CD4-positive, alpha-beta T cell (primary cell): ENCODE data around the gene TEX22. TPM values are rescaled to one million over a fixed set of nuclear protein-coding genes. Genes with fewer than 3 reads are reported as not detected.

Source experiments
- ATAC-seq: fragments of 200-7000 bp; cut with Tn5 transposase; one replicate; pipeline ENCODE4 v1.10.0; 2022; ENCODE audit warnings: mild to moderate bottlenecking; ENCODE audit not compliant: poor library complexity
- CTCF ChIA-PET: fragments of 350-600 bp; sonication (Branson Sonifier 250); formaldehyde crosslinking; loops from one replicate; lab custom pipeline; 2021; ENCODE audit warnings: antibody characterized with exemption, inconsistent platforms; lab: Charles Lee
- POLR2A ChIA-PET: fragments of 350-600 bp; sonication (Branson Sonifier 250); formaldehyde crosslinking; loops from one replicate; lab custom pipeline; 2021; ENCODE audit warnings: antibody characterized with exemption, inconsistent platforms; lab: Charles Lee
- DNase-seq, 14 experiments: peaks; one replicate each; pipeline ENCODE4 v3.0.0-alpha.2; 2013 to 2020; ENCODE audit warnings: mixed read lengths in 2 of 14
- H3K27ac ChIP-seq, 2 donors: one replicate each; pipeline versions ENCODE4 v1.5.1 to v1.7.0; 2013; ENCODE audit warnings: low read length in 2 of 2, low read depth in 1 of 2, mild to moderate bottlenecking in 1 of 2
- H3K27me3 ChIP-seq, 2 experiments: 1 replicate in 1 of 2; 2 replicates in 1 of 2; pipeline versions ENCODE4 v1.6.1 to v1.7.0; 2013; ENCODE audit warnings: low read length in 2 of 2, control low read depth in 1 of 2, mild to moderate bottlenecking in 1 of 2, moderate library complexity in 1 of 2; ENCODE audit not compliant: insufficient read depth in 2 of 2, control insufficient read depth in 1 of 2
- H3K36me3 ChIP-seq: one replicate; pipeline ENCODE4 v1.6.1; 2013; ENCODE audit warnings: low read length, control low read depth; ENCODE audit not compliant: insufficient read depth
- H3K4me1 ChIP-seq: one replicate; pipeline ENCODE4 v1.6.1; 2013; ENCODE audit warnings: low read length, control low read depth; ENCODE audit not compliant: insufficient read depth
- H3K4me3 ChIP-seq: one replicate; pipeline ENCODE4 v1.5.1; 2013; ENCODE audit warnings: mild to moderate bottlenecking, low read length, moderate library complexity
- H3K9me3 ChIP-seq, 2 experiments: 1 replicate in 1 of 2; 2 replicates in 1 of 2; pipeline versions ENCODE4 v1.6.1 to v1.7.0; 2013; ENCODE audit warnings: low read length in 2 of 2, mild to moderate bottlenecking in 2 of 2, control low read depth in 1 of 2, moderate library complexity in 1 of 2; ENCODE audit not compliant: control insufficient read depth in 1 of 2, insufficient read depth in 1 of 2
- H3K27ac Mint-ChIP-seq: one replicate; pipeline ENCODE4 v1.8.0; 2020; ENCODE audit warnings: mixed read lengths
- H3K27me3 Mint-ChIP-seq: one replicate; pipeline ENCODE4 v1.8.0; 2021; ENCODE audit warnings: mixed read lengths
- H3K36me3 Mint-ChIP-seq: one replicate; pipeline ENCODE4 v1.8.0; 2021; ENCODE audit warnings: low read depth, mixed read lengths
- H3K4me1 Mint-ChIP-seq: one replicate; pipeline ENCODE4 v1.8.0; 2021; ENCODE audit warnings: low read depth, mixed read lengths
- H3K4me3 Mint-ChIP-seq: one replicate; pipeline ENCODE4 v1.8.0; 2020; ENCODE audit warnings: mild to moderate bottlenecking, mixed read lengths
- H3K9me3 Mint-ChIP-seq: one replicate; pipeline ENCODE4 v1.8.0; 2020; ENCODE audit warnings: mixed read lengths
- CTCF ChIP-seq: fragments of 200-600 bp; IDR thresholded peaks from one replicate; pipeline ENCODE4 v1.8.0; 2022; ENCODE audit warnings: antibody characterized with exemption, mild to moderate bottlenecking
- intact Hi-C, 2 experiments: fragments of 100-400 bp; cut with DNase I in 1 of 2; cut with micrococcal nuclease in 1 of 2; formaldehyde crosslinking; loops; one replicate each; pipeline versions ENCODE4 v1.15.1 to v1.9.0; 2023 to 2025; cut with DNase I, micrococcal nuclease
- total RNA-seq, 174 experiments: library from RNA in 2 of 174; stranded (reverse) in 2 of 174; gene quantifications; one replicate each; pipeline ENCODE4 v1.2.3 and lab custom pipeline; 2021 to 2026

Gene TEX22
- total RNA-seq, 2 experiments from 2014 or later, result 1.3 to 2.8 TPM

- Mint-ChIP-seq H3K27ac (no peak overlapping the region), H3K36me3 (peaks cover 5% of the 10 kb centered on the region), H3K4me3 (peak overlapping the region; percentile 79), H3K27me3 (peaks cover 9% of the 10 kb centered on the region), H3K4me1 (peaks cover 39% of the 10 kb centered on the region), H3K9me3 (no peaks in the 10 kb centered on the region)
- no peaks in the 10 kb centered on the region for H3K36me3 ChIP-seq
- no peaks in the 10 kb centered on the region for H3K9me3 ChIP-seq
- peaks cover 8 to 16% of the 10 kb centered on the region in 2 experiments for H3K27me3 ChIP-seq
- no peak for ATAC-seq
- intact Hi-C loops, result no loop called here
- no peak for TF ChIP-seq CTCF
- H3K4me3 ChIP-seq, result no peak overlapping the region
- peaks cover 44% of the 10 kb centered on the region for H3K4me1 ChIP-seq
- H3K27ac ChIP-seq, result no peak overlapping the region
- no peak for DNase-seq
- ChIA-PET CTCF (interaction anchor here (1.1 to 1.6 kb wide), 4 partner anchors 31 to 72 kb away, joined by 3 to 4 read pairs (median 4); no protein-coding TSS in a partner anchor), POLR2A (interaction anchor here (1.3 kb wide), 1 partner anchor 64 kb away, joined by 3 read pairs; no protein-coding TSS in a partner anchor)
Observed at GRCh38 chr14:105417690-105418121, 19.4 kb downstream of the TEX22 start.

- POLR2A ChIA-PET, result interaction anchor here (1.3 kb wide), 1 partner anchor 63 kb away, joined by 3 read pairs; no protein-coding TSS in a partner anchor
- peak overlapping the region; percentile 47 for H3K27ac Mint-ChIP-seq
Observed at GRCh38 chr14:105418269-105419194, 20.2 kb downstream of the TEX22 start.

More at GRCh38 chr14:105418269-105419194, 20.2 kb downstream of the TEX22 start:
- Histone ChIP-seq H3K27ac (no peak overlapping the region), H3K27me3 (peaks cover 1 to 7% of the 10 kb centered on the region in 2 experiments), H3K9me3 (no peaks in the 10 kb centered on the region), H3K4me3 (no peak overlapping the region), H3K36me3 (no peaks in the 10 kb centered on the region), H3K4me1 (peaks cover 44% of the 10 kb centered on the region)
- H3K9me3 Mint-ChIP-seq, result no peaks in the 10 kb centered on the region
- peak overlapping the region; percentile 79 for H3K4me3 Mint-ChIP-seq
- peaks cover under 1% of the 10 kb centered on the region for H3K27me3 Mint-ChIP-seq
- intact Hi-C loops, result no loop called here
- H3K4me1 Mint-ChIP-seq, result peaks cover 38% of the 10 kb centered on the region
- H3K36me3 Mint-ChIP-seq, result peaks cover 5% of the 10 kb centered on the region
- CTCF ChIA-PET, result interaction anchor here (1.4 kb wide), 1 partner anchor 48 kb away, joined by 4 read pairs; no protein-coding TSS in a partner anchor
- ATAC-seq (no peak), DNase-seq (no peak)
- TF ChIP-seq CTCF, result no peak
